ENCODE measurements around the gene PTPRK. TPM values are rescaled to one million over a fixed set of nuclear protein-coding genes. Genes with fewer than 3 reads are reported as not detected.

The PTPRK gene
- total RNA-seq, 1 experiment from 2014 or later = 89.3 TPM

- 0 out of 2 replicates have a peak, but pooled peaks cover 4% of the 10 kb centered on the region for H3K9me2 ChIP-seq (ENCODE audit: insufficient read depth)
- H3K27me3 ChIP-seq (ENCODE audit: insufficient read depth, low read depth) = no peaks in the 10 kb centered on the region
- POLR2A ChIA-PET (ENCODE audit: unreplicated experiment) = no interaction called here
- no peak overlapping the region for H3K27ac ChIP-seq
- intact Hi-C loops (cut with micrococcal nuclease; ENCODE audit: unreplicated experiment) = no loop called here
- TF ChIP-seq EZH2 (IDR thresholded peaks at IDR 0.05; ENCODE audit: low read depth) (no peak), CTCF (conservative IDR thresholded peaks at IDR 0.05) (no peak)
- DNase-seq = no peak
- H4K20me1 ChIP-seq (ENCODE audit: insufficient read depth) = no peaks in the 10 kb centered on the region
- no peaks in the 10 kb centered on the region for H3K9me3 ChIP-seq (ENCODE audit: insufficient read depth, low read depth)
- CTCF ChIA-PET = no interaction called here
- peaks cover 4% of the 10 kb centered on the region; the same call in 1 of the 2 replicates for H3K36me3 ChIP-seq (ENCODE audit: low read depth)
- no peak overlapping the region for H2AFZ ChIP-seq
- no peak overlapping the region for H3K4me3 ChIP-seq
- no peaks in the 10 kb centered on the region for H3K4me1 ChIP-seq (replicated peaks; ENCODE audit: insufficient read depth)
- H3K79me2 ChIP-seq (ENCODE audit: low read depth) = no peaks in the 10 kb centered on the region
- BruUV-seq (replicated peaks) = no TSS peak
- no peak overlapping the region for H3K4me2 ChIP-seq
- no peaks in the 10 kb centered on the region for H3F3A ChIP-seq (ENCODE audit: insufficient read depth, low read depth)
Observed at GRCh38 chr6:128017288-128017687, 503.1 kb downstream of the PTPRK start.

- no peak overlapping the region for H3K27ac ChIP-seq
- H4K20me1 ChIP-seq (ENCODE audit: insufficient read depth) = no peaks in the 10 kb centered on the region
- no peaks in the 10 kb centered on the region for H3K36me3 ChIP-seq (ENCODE audit: low read depth)
- H3K4me1 ChIP-seq (replicated peaks; ENCODE audit: insufficient read depth) = no peaks in the 10 kb centered on the region
- H3K9me3 ChIP-seq (ENCODE audit: insufficient read depth, low read depth) = no peaks in the 10 kb centered on the region
- H3K9me2 ChIP-seq (ENCODE audit: insufficient read depth) = no peaks in the 10 kb centered on the region
- H3K4me3 ChIP-seq = no peak overlapping the region
- H3F3A ChIP-seq (ENCODE audit: insufficient read depth, low read depth) = no peaks in the 10 kb centered on the region
- DNase-seq = no peak
- H3K27me3 ChIP-seq (ENCODE audit: insufficient read depth, low read depth) = no peaks in the 10 kb centered on the region
- TF ChIP-seq CTCF (conservative IDR thresholded peaks at IDR 0.05) = no peak
- no peak for TF ChIP-seq EZH2 (IDR thresholded peaks at IDR 0.05; ENCODE audit: low read depth)
- H2AFZ ChIP-seq = no peak overlapping the region
- POLR2A ChIA-PET (ENCODE audit: unreplicated experiment) = no interaction called here
- H3K79me2 ChIP-seq (ENCODE audit: low read depth) = no peaks in the 10 kb centered on the region
- no TSS peak for BruUV-seq (replicated peaks)
- CTCF ChIA-PET = no interaction called here
- H3K4me2 ChIP-seq = no peak overlapping the region
- intact Hi-C loops (cut with micrococcal nuclease; ENCODE audit: unreplicated experiment) = no loop called here
Observed at GRCh38 chr6:128007658-128008057, 512.7 kb downstream of the PTPRK start.

- DNase-seq = no peak
- intact Hi-C loops (cut with micrococcal nuclease; ENCODE audit: unreplicated experiment) = no loop called here
- POLR2A ChIA-PET (ENCODE audit: unreplicated experiment) = no interaction called here
Observed at GRCh38 chr6:128005009-128005408, 515.4 kb downstream of the PTPRK start.

More at GRCh38 chr6:128005009-128005408, 515.4 kb downstream of the PTPRK start:
- no peak overlapping the region for H3K27ac ChIP-seq
- H3K4me2 ChIP-seq = no peak overlapping the region
- H2AFZ ChIP-seq = no peak overlapping the region
- no peaks in the 10 kb centered on the region for H3K9me2 ChIP-seq (ENCODE audit: insufficient read depth)
- no TSS peak for BruUV-seq (replicated peaks)
- no peak overlapping the region for H3K4me3 ChIP-seq
- H3K36me3 ChIP-seq (ENCODE audit: low read depth) = no peaks in the 10 kb centered on the region
- CTCF ChIA-PET = no interaction called here
- no peaks in the 10 kb centered on the region for H3K4me1 ChIP-seq (replicated peaks; ENCODE audit: insufficient read depth)
- no peaks in the 10 kb centered on the region for H3K9me3 ChIP-seq (ENCODE audit: insufficient read depth, low read depth)
- H4K20me1 ChIP-seq (ENCODE audit: insufficient read depth) = no peaks in the 10 kb centered on the region
- TF ChIP-seq CTCF (conservative IDR thresholded peaks at IDR 0.05) = no peak
- TF ChIP-seq EZH2 (IDR thresholded peaks at IDR 0.05; ENCODE audit: low read depth) = no peak
- H3K79me2 ChIP-seq (ENCODE audit: low read depth) = no peaks in the 10 kb centered on the region
- H3F3A ChIP-seq (ENCODE audit: insufficient read depth, low read depth) = no peaks in the 10 kb centered on the region
- H3K27me3 ChIP-seq (ENCODE audit: insufficient read depth, low read depth) = no peaks in the 10 kb centered on the region
